Measurements from ENCODE around the gene SLC22A23. TPM values are rescaled to one million over a fixed set of nuclear protein-coding genes. Genes with fewer than 3 reads are reported as not detected.

The SLC22A23 gene
- total RNA-seq, 1 experiment from 2014 or later: 5.7 TPM

- no TSS peak for BruUV-seq (replicated peaks)
- DNase-seq (no peak), ATAC-seq (no peak)
- Histone ChIP-seq H3K79me2 (ENCODE audit: low read length) (no peaks in the 10 kb centered on the region), H3K27me3 (ENCODE audit: low read length) (no peaks in the 10 kb centered on the region), H4K20me1 (ENCODE audit: low read length) (no peaks in the 10 kb centered on the region), H3K4me1 (ENCODE audit: insufficient read depth, low read length) (peaks cover 40% of the 10 kb centered on the region), H3K9ac (ENCODE audit: low read length) (no peak overlapping the region), H2AFZ (ENCODE audit: low read length) (no peak overlapping the region), H3K4me2 (ENCODE audit: low read length) (no peak overlapping the region), H3K4me3 (ENCODE audit: low read length) (no peak overlapping the region), H3K9me3 (ENCODE audit: low read length) (no peaks in the 10 kb centered on the region), H3K27ac (ENCODE audit: low read length) (no peak overlapping the region), H3F3A (ENCODE audit: low read length, unreplicated experiment) (no peaks in the 10 kb centered on the region), H3K36me3 (ENCODE audit: low read depth, low read length) (no peaks in the 10 kb centered on the region), H3K9me2 (replicated peaks; ENCODE audit: low read length) (no peaks in the 10 kb centered on the region)
- intact Hi-C loops (cut with micrococcal nuclease): loop anchor here (5.0 kb wide), 1 partner anchor 98 kb away; the partner anchor contains the start of gene SLC22A23
- ChIA-PET POLR2A (ENCODE audit: unreplicated experiment) (interaction anchor here (0.6 kb wide), 1 partner anchor 13 kb away, joined by 3 read pairs; no protein-coding TSS in a partner anchor), CTCF (no interaction called here)
- no peak for TF ChIP-seq EZH2phosphoT487 (IDR thresholded peaks at IDR 0.05; ENCODE audit: borderline replicate concordance, low read length)
- TF ChIP-seq EZH2 (IDR thresholded peaks at IDR 0.05; ENCODE audit: low read length, unreplicated experiment): no peak
- TF ChIP-seq, protein P1, sequence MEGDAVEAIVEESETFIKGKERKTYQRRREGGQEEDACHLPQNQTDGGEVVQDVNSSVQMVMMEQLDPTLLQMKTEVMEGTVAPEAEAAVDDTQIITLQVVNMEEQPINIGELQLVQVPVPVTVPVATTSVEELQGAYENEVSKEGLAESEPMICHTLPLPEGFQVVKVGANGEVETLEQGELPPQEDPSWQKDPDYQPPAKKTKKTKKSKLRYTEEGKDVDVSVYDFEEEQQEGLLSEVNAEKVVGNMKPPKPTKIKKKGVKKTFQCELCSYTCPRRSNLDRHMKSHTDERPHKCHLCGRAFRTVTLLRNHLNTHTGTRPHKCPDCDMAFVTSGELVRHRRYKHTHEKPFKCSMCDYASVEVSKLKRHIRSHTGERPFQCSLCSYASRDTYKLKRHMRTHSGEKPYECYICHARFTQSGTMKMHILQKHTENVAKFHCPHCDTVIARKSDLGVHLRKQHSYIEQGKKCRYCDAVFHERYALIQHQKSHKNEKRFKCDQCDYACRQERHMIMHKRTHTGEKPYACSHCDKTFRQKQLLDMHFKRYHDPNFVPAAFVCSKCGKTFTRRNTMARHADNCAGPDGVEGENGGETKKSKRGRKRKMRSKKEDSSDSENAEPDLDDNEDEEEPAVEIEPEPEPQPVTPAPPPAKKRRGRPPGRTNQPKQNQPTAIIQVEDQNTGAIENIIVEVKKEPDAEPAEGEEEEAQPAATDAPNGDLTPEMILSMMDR (conservative IDR thresholded peaks at IDR 0.05; ENCODE audit: low read depth, low read length): no peak
Measured at GRCh38 chr6:3359101-3359752, 97.6 kb downstream of the SLC22A23 start.

GRCh38 chr6:3358413-3359100, 98.3 kb downstream of the SLC22A23 start:
- Histone ChIP-seq H3K4me1 (ENCODE audit: insufficient read depth, low read length) (peaks cover 33% of the 10 kb centered on the region), H3K36me3 (ENCODE audit: low read depth, low read length) (no peaks in the 10 kb centered on the region), H3K27me3 (ENCODE audit: low read length) (no peaks in the 10 kb centered on the region), H2AFZ (ENCODE audit: low read length) (no peak overlapping the region), H3K4me3 (ENCODE audit: low read length) (no peak overlapping the region), H3F3A (ENCODE audit: low read length, unreplicated experiment) (no peaks in the 10 kb centered on the region), H3K9me3 (ENCODE audit: low read length) (no peaks in the 10 kb centered on the region), H3K9me2 (replicated peaks; ENCODE audit: low read length) (no peaks in the 10 kb centered on the region), H3K27ac (ENCODE audit: low read length) (no peak overlapping the region), H4K20me1 (ENCODE audit: low read length) (no peaks in the 10 kb centered on the region), H3K79me2 (ENCODE audit: low read length) (no peaks in the 10 kb centered on the region), H3K9ac (ENCODE audit: low read length) (no peak overlapping the region), H3K4me2 (ENCODE audit: low read length) (no peak overlapping the region)
- no TSS peak for BruUV-seq (replicated peaks)
- ChIA-PET POLR2A (ENCODE audit: unreplicated experiment) (interaction anchor here (0.6 kb wide), 1 partner anchor 14 kb away, joined by 3 read pairs; no protein-coding TSS in a partner anchor), CTCF (no interaction called here)
- TF ChIP-seq EZH2phosphoT487 (IDR thresholded peaks at IDR 0.05; ENCODE audit: borderline replicate concordance, low read length) (no peak), EZH2 (IDR thresholded peaks at IDR 0.05; ENCODE audit: low read length, unreplicated experiment) (no peak)
- TF ChIP-seq, protein P1 (conservative IDR thresholded peaks at IDR 0.05; ENCODE audit: low read depth, low read length): no peak
- intact Hi-C loops (cut with micrococcal nuclease): loop anchor here (5.0 kb wide), 1 partner anchor 99 kb away; the partner anchor contains the start of gene SLC22A23
- ATAC-seq: no peak
- DNase-seq: no peak

All from PC-3 (cell line).